Measurements from ENCODE around the gene FNDC11.

The FNDC11 gene

GRCh38 chr20:63539441-63540370, 14.3 kb upstream of the FNDC11 start:
- no peak for DNase-seq (ENCODE audit: low spot score)

GRCh38 chr20:63540417-63541186, 13.4 kb upstream of the FNDC11 start:
- no peak for DNase-seq (ENCODE audit: low spot score)

- DNase-seq (ENCODE audit: low spot score) = no peak
Observed at GRCh38 chr20:63541371-63541770, 12.6 kb upstream of the FNDC11 start.

- DNase-seq (ENCODE audit: low spot score) = no peak
Observed at GRCh38 chr20:63542031-63542559, 11.9 kb upstream of the FNDC11 start.

GRCh38 chr20:63542696-63543095, 11.3 kb upstream of the FNDC11 start:
- DNase-seq (ENCODE audit: low spot score) = no peak

GRCh38 chr20:63543131-63543530, 10.8 kb upstream of the FNDC11 start:
- DNase-seq (ENCODE audit: low spot score) = no peak

GRCh38 chr20:63543733-63544132, 10.2 kb upstream of the FNDC11 start:
- no peak for DNase-seq (ENCODE audit: low spot score)

GRCh38 chr20:63544241-63544957, 9.6 kb upstream of the FNDC11 start:
- DNase-seq (ENCODE audit: low spot score) = no peak

- no peak for DNase-seq (ENCODE audit: low spot score)
Observed at GRCh38 chr20:63544958-63545516, 8.9 kb upstream of the FNDC11 start.

- no peak for DNase-seq (ENCODE audit: low spot score)
Observed at GRCh38 chr20:63545814-63546213, 8.1 kb upstream of the FNDC11 start.

- no peak for DNase-seq (ENCODE audit: low spot score)
Observed at GRCh38 chr20:63546256-63546955, 7.6 kb upstream of the FNDC11 start.

GRCh38 chr20:63546956-63547724, 6.8 kb upstream of the FNDC11 start:
- peak; percentile 58 for DNase-seq (ENCODE audit: low spot score)

- peak; percentile 87 for DNase-seq (ENCODE audit: low spot score)
Observed at GRCh38 chr20:63547725-63548480, 6.1 kb upstream of the FNDC11 start, which contains the start of gene SRMS. Gene SRMS, minus strand, starts transcription at chr20:63547749. Its CDS starts 286 bp downstream, at chr20:63547463.

GRCh38 chr20:63548542-63548941, 5.4 kb upstream of the FNDC11 start:
- no peak for DNase-seq (ENCODE audit: low spot score)

GRCh38 chr20:63549019-63549418, 4.9 kb upstream of the FNDC11 start:
- no peak for DNase-seq (ENCODE audit: low spot score)

GRCh38 chr20:63549679-63550282, 4.2 kb upstream of the FNDC11 start:
- DNase-seq (ENCODE audit: low spot score) = no peak

GRCh38 chr20:63551068-63551467, 2.9 kb upstream of the FNDC11 start:
- no peak for DNase-seq (ENCODE audit: low spot score)

GRCh38 chr20:63552481-63553249, 1.3 kb upstream of the FNDC11 start:
- DNase-seq (ENCODE audit: low spot score) = no peak
